Neural cell (in vitro differentiated cells): Measurements from ENCODE around the gene PPM1L. TPM values are rescaled to one million over a fixed set of nuclear protein-coding genes. Genes with fewer than 3 reads are reported as not detected.

Experiments
- H2AFZ ChIP-seq: fragments of 200-600, 300-800 bp; sonication (generic), shearing (Covaris generic); 2 replicates; pipeline ENCODE4 v1.6.0; 2014; ENCODE audit warnings: low read depth, mild to moderate bottlenecking, antibody characterized with exemption, low read length, moderate library complexity
- H3F3A ChIP-seq: fragments of 200-600 bp; shearing (Covaris generic); 2 replicates; pipeline ENCODE4 v1.6.1; 2016; ENCODE audit warnings: mild to moderate bottlenecking, moderate library complexity, mixed read lengths, antibody characterized with exemption, low read length; ENCODE audit not compliant: insufficient read depth, poor library complexity, severe bottlenecking
- H3K27ac ChIP-seq: fragments of 200-600, 300-800 bp; sonication (generic), shearing (Covaris generic); 2 replicates; pipeline ENCODE4 v1.5.1; 2014; ENCODE audit warnings: mild to moderate bottlenecking, low read length, moderate library complexity
- H3K27me3 ChIP-seq: fragments of 300-800, 200-600 bp; sonication (generic), shearing (Covaris generic); 2 replicates; pipeline ENCODE4 v1.6.0; 2014; ENCODE audit warnings: mild to moderate bottlenecking, low read depth, low read length, moderate library complexity; ENCODE audit not compliant: insufficient read depth
- H3K36me3 ChIP-seq: fragments of 300-800, 200-600 bp; sonication (generic), shearing (Covaris generic); 2 replicates; pipeline ENCODE4 v1.5.1; 2014; ENCODE audit warnings: mild to moderate bottlenecking, antibody characterized with exemption, low read length, moderate library complexity; ENCODE audit not compliant: insufficient read depth
- H3K4me2 ChIP-seq: fragments of 300-800, 200-600 bp; sonication (generic), shearing (Covaris generic); 2 replicates; pipeline ENCODE4 v1.6.0; 2014; ENCODE audit warnings: mild to moderate bottlenecking, low read length
- H3K4me3 ChIP-seq: fragments of 300-800, 200-600 bp; sonication (generic), shearing (Covaris generic); 2 replicates; pipeline ENCODE4 v1.5.1; 2014; ENCODE audit warnings: mild to moderate bottlenecking, low read length, moderate library complexity
- H3K79me2 ChIP-seq: fragments of 200-600 bp; shearing (Covaris generic); replicated peaks from 2 replicates; pipeline ENCODE4 v1.6.0; 2014; ENCODE audit warnings: mild to moderate bottlenecking, low read length, moderate library complexity; ENCODE audit not compliant: insufficient read depth
- H3K9ac ChIP-seq: fragments of 300-800, 200-600 bp; sonication (generic), shearing (Covaris generic); 2 replicates; pipeline ENCODE4 v1.6.1; 2016; ENCODE audit warnings: mild to moderate bottlenecking, low read length, mixed read lengths
- H3K9me2 ChIP-seq: fragments of 200-600 bp; shearing (Covaris generic); 2 replicates; pipeline ENCODE4 v1.6.1; 2016; ENCODE audit warnings: mild to moderate bottlenecking, low read length, mixed read lengths; ENCODE audit not compliant: insufficient read depth
- H3K9me3 ChIP-seq: fragments of 200-600, 300-800 bp; sonication (generic), shearing (Covaris generic); 2 replicates; pipeline ENCODE4 v1.6.1; 2016; ENCODE audit warnings: mild to moderate bottlenecking, mixed run types, low read length, moderate library complexity, mixed read lengths
- H4K20me1 ChIP-seq: fragments of 200-600 bp; shearing (Covaris generic); 2 replicates; pipeline ENCODE4 v1.6.1; 2016; ENCODE audit warnings: mild to moderate bottlenecking, mixed run types; ENCODE audit not compliant: insufficient read depth
- CTCF ChIP-seq: fragments of 450-650 bp; IDR thresholded peaks from 2 replicates; pipeline ENCODE4 v1.5.1; 2014; ENCODE audit warnings: antibody characterized with exemption, mild to moderate bottlenecking, moderate library complexity; ENCODE audit not compliant: poor library complexity, severe bottlenecking
- EP300 ChIP-seq: fragments of 450-650 bp; conservative IDR thresholded peaks from 2 replicates; pipeline ENCODE4 v1.6.1; 2014; ENCODE audit warnings: antibody characterized with exemption, mild to moderate bottlenecking, moderate library complexity; ENCODE audit not compliant: poor library complexity, severe bottlenecking
- EZH2 ChIP-seq: fragments of 200-600, 300-800 bp; shearing (Covaris generic), sonication (generic); IDR thresholded peaks from 2 replicates; pipeline ENCODE4 v1.6.1; 2014; ENCODE audit warnings: antibody characterized with exemption, low read length, borderline replicate concordance, mild to moderate bottlenecking; ENCODE audit not compliant: insufficient read depth, poor library complexity, severe bottlenecking
- MXI1 ChIP-seq: fragments of 450-650 bp; conservative IDR thresholded peaks from 2 replicates; pipeline ENCODE4 v1.6.1; 2014; ENCODE audit warnings: antibody characterized with exemption, mild to moderate bottlenecking; ENCODE audit not compliant: poor library complexity, severe bottlenecking
- POLR2AphosphoS5 ChIP-seq: IDR thresholded peaks from 2 replicates; pipeline ENCODE4 v1.6.1; 2012
- RAD21 ChIP-seq: fragments of 450-650 bp; conservative IDR thresholded peaks from 2 replicates; pipeline ENCODE4 v1.6.1; 2014; ENCODE audit warnings: antibody characterized with exemption, mild to moderate bottlenecking, moderate library complexity
- REST ChIP-seq: IDR thresholded peaks from 2 replicates; pipeline ENCODE4 v1.6.1; 2012; ENCODE audit warnings: borderline replicate concordance
- SMC3 ChIP-seq: fragments of 450-650 bp; conservative IDR thresholded peaks from 2 replicates; pipeline ENCODE4 v1.6.1; 2014; ENCODE audit warnings: antibody characterized with exemption, mild to moderate bottlenecking, moderate library complexity; ENCODE audit not compliant: poor library complexity
- TAF1 ChIP-seq: IDR thresholded peaks from 2 replicates; pipeline ENCODE4 v1.6.1; 2012; ENCODE audit warnings: low read depth
- polyA plus RNA-seq: library from polyadenylated mRNA; depleted of rRNA; stranded (reverse); fragments of >200 nt; gene quantifications from 2 replicates; pipeline ENCODE4 v1.2.3, GENCODE V29; 2014

Gene PPM1L
- polyA plus RNA-seq, 1 donor from 2014 or later, result 24.9 TPM

DNA sequence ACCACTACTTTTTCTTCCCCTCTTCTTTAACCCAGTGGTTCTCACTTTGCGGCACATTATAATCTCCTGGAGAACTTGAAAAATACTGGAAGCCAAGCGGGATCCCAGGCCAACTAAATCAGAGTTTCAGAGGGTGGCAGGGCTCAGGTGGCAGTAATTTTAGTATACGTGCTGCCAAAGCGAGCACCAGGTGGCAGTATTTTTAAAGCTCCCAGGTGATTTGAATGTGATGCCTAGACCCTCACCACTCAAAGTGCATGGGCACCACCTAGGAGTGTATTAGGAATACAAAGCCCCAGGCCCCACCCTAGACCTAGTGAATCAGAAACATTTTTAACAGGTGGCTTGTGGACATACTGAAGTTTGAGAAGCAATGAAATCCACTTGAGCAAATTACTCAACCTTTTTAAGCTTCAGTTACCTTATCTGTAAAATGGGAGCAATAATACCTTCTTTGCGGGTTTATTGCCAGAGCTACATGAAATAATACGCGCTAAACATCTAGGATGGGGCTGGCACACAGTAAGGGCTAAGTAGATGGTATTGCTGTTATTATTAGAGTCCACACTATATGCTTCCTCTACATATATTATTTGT is 340.8 kb downstream of the PPM1L start:
- no peak overlapping the region for H2AFZ ChIP-seq

DNA sequence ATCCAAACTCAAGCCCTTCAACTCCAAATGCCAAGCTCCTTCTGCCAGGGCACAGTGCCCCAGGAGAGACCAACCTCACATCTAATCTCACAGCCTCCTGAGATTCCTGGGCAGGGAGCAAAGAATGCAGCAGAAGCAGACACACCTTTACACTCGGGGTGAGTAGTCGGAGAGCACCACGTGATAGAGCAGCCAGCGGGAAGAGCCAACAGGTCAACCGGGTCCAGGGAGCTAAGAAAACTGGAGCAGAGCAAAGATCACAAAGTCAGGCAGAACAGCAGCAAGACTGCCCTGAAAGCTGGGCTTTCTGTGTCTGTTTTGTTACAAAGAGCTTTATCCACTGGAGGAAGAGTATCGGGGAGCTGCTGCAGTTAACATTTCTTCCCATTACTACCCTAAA is 345.0 kb downstream of the PPM1L start:
- no peak overlapping the region for H3K9ac ChIP-seq
- H3K36me3 ChIP-seq, result no peaks in the 10 kb centered on the region
- H3K27me3 ChIP-seq, result peaks cover 20% of the 10 kb centered on the region
- no peak overlapping the region for H3K27ac ChIP-seq
- H3K79me2 ChIP-seq, result no peaks in the 10 kb centered on the region
- no peak overlapping the region for H3K4me3 ChIP-seq
- H3K9me2 ChIP-seq, result no peaks in the 10 kb centered on the region
- H3F3A ChIP-seq, result no peaks in the 10 kb centered on the region
- no peaks in the 10 kb centered on the region for H3K9me3 ChIP-seq
- no peak overlapping the region for H3K4me2 ChIP-seq
- H4K20me1 ChIP-seq, result no peaks in the 10 kb centered on the region
- H2AFZ ChIP-seq, result no peak overlapping the region
- TF ChIP-seq TAF1, result no peak
- no peak for TF ChIP-seq POLR2AphosphoS5
- TF ChIP-seq EP300, result no peak
- no peak for TF ChIP-seq EZH2
- TF ChIP-seq RAD21, result no peak
- TF ChIP-seq REST, result no peak
- no peak for TF ChIP-seq MXI1
- no peak for TF ChIP-seq SMC3

More for the DNA sequence above, 340.8 kb downstream of the PPM1L start:
- Histone ChIP-seq H3K36me3 (no peaks in the 10 kb centered on the region), H3K9me2 (no peaks in the 10 kb centered on the region), H3K9ac (no peak overlapping the region), H4K20me1 (no peaks in the 10 kb centered on the region), H3K4me2 (no peak overlapping the region), H3K27ac (no peak overlapping the region), H3K27me3 (no peaks in the 10 kb centered on the region), H3K79me2 (no peaks in the 10 kb centered on the region), H3K4me3 (no peak overlapping the region), H3F3A (no peaks in the 10 kb centered on the region), H3K9me3 (no peaks in the 10 kb centered on the region)
- TF ChIP-seq MXI1 (no peak), REST (no peak), CTCF (no peak), EZH2 (no peak), POLR2AphosphoS5 (no peak), TAF1 (no peak), SMC3 (no peak)
